Urinary bladder (tissue), 4 donors: ENCODE data around the gene P2RY14. TPM values are rescaled to one million over a fixed set of nuclear protein-coding genes. Genes with fewer than 3 reads are reported as not detected.
"Not testable (repeated sequence)": the region's sequence is repeated elsewhere in the genome, so short reads cannot be mapped to it uniquely, and the experiment has no call there.

Source experiments
- DNase-seq: peaks from one replicate; pipeline ENCODE4 v3.0.0-alpha.2; 2015; ENCODE audit errors: extremely low spot score
- H3K27ac ChIP-seq: one replicate; pipeline ENCODE4 v1.5.1; 2013; ENCODE audit warnings: low read depth, mild to moderate bottlenecking, moderate library complexity
- H3K36me3 ChIP-seq: one replicate; pipeline ENCODE4 v1.6.1; 2013; ENCODE audit warnings: mild to moderate bottlenecking, moderate library complexity; ENCODE audit not compliant: insufficient read depth
- H3K4me1 ChIP-seq: one replicate; pipeline ENCODE4 v1.6.1; 2013; ENCODE audit warnings: mild to moderate bottlenecking, moderate library complexity; ENCODE audit not compliant: insufficient read depth
- H3K4me3 ChIP-seq: one replicate; pipeline ENCODE4 v1.5.1; 2013; ENCODE audit warnings: low read depth, low read length
- WGBS: extraction: QIAGEN DNeasy Blood & Tissue Kit; methylation state at CpG from one replicate; pipeline ENCODE4 v1.1.7; 2013; 5-methylcytosine and 5-hydroxymethylcytosine counted together
- polyA plus RNA-seq: library from polyadenylated mRNA; stranded (reverse); fragments of 200-250 nt; gene quantifications from one replicate; pipeline ENCODE4 v1.2.3, GENCODE V29; 2013
- total RNA-seq: library from RNA; depleted of rRNA; stranded (reverse); fragments of >200 nt; gene quantifications from one replicate; pipeline ENCODE4 v1.2.3, GENCODE V29; 2014
- donor health status: healthy with polysubstance abuse.
- donor health status: healthy.

Gene P2RY14
- total and polyA plus RNA-seq, 2 donors = 2.6 to 4.7 TPM

DNA sequence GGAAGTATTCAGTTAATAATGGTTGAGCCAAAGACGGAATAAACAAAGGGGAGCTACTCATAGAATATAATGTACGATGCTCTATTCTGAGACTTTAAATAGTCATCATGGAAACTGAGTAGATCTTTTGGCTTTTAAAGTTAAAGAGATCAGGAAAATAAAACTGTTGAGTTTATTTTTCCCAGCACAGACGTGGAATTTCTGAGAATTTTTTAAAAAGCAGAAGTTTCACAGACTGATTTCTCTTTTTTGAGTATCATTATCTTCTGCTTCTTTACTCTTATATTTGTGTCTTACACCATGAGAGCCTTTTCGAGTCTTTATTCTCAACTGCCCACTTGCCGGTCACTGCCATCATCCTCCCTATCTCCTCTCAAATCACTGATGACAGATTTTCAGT is 13.2 kb downstream of the P2RY14 start:
- no peaks in the 10 kb centered on the region for H3K4me1 ChIP-seq
- 69% methylated on average over 5 of the region's 5 CpGs for WGBS
- no peak overlapping the region for H3K27ac ChIP-seq

DNA sequence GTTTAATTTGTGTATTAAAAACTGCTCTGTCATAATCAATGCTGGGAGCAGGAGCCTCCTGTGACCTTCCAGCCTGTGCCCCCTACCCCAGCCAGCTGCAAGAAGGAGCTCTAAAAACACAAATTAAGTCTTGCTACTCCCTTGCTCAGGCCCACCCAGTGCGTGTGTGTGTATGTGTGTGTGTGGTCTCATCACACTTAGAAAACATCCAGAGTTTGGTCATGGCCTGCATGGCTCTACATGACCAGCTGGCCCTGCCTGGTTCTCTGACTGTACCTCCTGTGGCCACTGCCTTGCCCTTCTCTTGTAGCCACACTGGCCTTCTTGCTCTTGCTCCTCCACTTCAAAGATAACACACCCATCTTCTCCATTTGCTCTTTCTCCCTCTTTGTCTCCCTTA is 13.7 kb downstream of the P2RY14 start:
- Histone ChIP-seq H3K27ac (peak overlapping the region; percentile 0), H3K4me1 (no peaks in the 10 kb centered on the region), H3K4me3 (no peak overlapping the region), H3K36me3 (no peaks in the 10 kb centered on the region)
- no peak for DNase-seq
- WGBS = 93% methylated on average over 1 of the region's 1 CpG

More for the DNA sequence above, 13.2 kb downstream of the P2RY14 start:
- DNase-seq = no peak
- Histone ChIP-seq H3K4me3 (no peak overlapping the region), H3K36me3 (no peaks in the 10 kb centered on the region)

DNA sequence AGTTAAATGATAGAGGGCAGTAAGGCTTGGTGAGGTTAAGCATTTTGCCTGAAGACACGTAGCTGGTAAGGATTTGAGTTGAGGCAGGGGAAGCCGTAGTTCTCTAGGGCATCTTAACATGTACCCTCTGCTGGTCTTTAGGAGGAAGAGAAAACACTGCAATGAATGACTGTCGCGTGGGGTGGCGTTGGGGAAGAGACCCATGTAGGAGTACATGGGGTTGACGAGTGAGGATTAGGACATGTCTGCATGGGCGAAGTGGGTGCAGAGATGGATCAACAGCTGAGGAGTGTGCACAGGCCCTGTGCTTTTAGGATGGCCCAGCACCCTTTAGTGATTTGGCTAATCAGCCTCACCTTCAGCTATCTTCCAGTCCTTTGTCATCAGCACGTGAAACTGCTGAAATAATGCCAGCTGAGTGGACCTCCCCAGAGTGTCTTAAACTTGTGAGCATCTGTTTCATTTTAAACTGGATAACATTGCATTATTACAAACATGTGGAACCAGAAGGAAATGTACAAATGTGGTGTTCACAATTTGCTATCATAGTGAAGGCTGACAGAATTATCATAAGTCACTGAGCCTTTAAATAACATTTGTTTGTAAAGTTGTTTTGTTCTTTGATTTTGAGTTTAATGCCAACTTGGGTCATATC is 15.3 kb downstream of the P2RY14 start:
- DNase-seq = no peak
- Histone ChIP-seq H3K36me3 (no peaks in the 10 kb centered on the region), H3K4me1 (no peaks in the 10 kb centered on the region), H3K27ac (no peak overlapping the region), H3K4me3 (no peak overlapping the region)
- 76% methylated on average over 8 of the region's 8 CpGs for WGBS

DNA sequence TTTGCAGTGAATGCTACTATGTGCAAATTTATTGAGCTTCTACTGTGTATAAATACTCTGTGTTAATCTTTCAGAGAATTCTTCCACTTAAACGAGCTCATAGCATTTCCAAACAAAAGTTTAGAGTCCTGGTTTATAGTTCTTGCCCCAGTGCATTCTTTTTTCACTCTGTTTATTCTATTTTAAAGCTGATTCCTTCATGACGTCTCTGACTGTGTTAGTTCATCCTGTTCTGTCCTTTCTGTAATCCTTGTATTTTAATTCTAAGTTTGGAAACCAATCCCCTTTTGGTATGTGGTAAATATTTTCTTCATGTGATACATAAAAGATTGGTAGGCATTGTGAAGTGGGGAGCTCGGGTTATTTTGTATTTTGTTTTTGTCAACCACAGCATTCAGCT is 18.7 kb downstream of the P2RY14 start:
- WGBS = 28% methylated on average over 3 of the region's 3 CpGs
- Histone ChIP-seq H3K4me1 (no peaks in the 10 kb centered on the region), H3K4me3 (no peak overlapping the region), H3K27ac (peak overlapping the region; percentile 83), H3K36me3 (no peaks in the 10 kb centered on the region)
- no peak for DNase-seq

DNA sequence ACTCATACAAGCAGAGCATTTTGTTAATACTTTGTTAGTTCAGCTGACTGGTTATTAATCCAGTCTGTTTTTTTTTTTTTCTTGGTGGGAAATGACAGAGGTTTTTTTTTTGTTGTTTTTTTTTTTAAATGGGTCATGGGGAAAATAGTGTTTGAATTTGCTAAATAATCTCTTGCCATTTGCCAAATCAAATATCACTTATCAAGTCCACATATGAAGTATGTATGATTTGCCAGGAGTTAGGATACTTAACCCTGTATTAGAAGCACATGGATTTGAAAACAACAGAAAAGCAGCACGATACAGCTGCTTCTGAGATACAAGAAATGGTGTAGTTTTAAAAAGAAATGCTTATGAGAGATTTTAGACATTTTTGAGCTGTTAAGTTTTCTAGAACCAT is 21.6 kb downstream of the P2RY14 start:
- no peaks in the 10 kb centered on the region for H3K4me1 ChIP-seq
- no peak overlapping the region for H3K4me3 ChIP-seq
- WGBS = 70% methylated on average over 1 of the region's 1 CpG
- H3K36me3 ChIP-seq = no peaks in the 10 kb centered on the region
- H3K27ac ChIP-seq = no peak overlapping the region
- no peak for DNase-seq

DNA sequence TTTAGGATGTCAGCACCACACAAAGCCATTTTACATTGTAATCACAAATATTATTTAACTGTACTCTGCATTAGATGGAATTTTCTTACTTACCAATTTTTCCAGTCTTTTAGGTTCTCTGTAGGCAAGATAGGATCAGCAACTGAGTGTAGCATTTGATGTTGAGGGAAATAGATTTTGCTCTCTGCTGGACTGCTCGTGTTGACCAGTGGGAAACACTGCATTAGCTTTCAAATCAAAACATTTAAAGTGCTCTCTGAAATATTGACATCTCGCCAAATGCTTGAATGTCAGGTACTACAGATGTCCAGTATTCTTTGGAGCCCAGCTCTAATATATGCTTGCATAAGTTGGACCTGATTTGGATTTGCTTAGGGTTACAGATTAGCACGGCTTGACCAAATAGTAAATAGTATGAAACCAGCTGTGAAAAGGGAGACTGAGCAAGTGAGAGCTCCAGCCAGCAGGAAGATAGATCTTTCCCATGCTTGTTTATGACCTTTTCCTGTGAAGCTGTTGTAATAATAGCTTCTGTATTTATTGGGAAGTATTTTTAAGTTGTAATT is 29.5 kb downstream of the P2RY14 start:
- Histone ChIP-seq H3K4me1 (no peaks in the 10 kb centered on the region), H3K36me3 (no peaks in the 10 kb centered on the region), H3K27ac (no peak overlapping the region), H3K4me3 (no peak overlapping the region)
- 50% methylated on average over 3 of the region's 3 CpGs for WGBS
- DNase-seq = no peak

DNA sequence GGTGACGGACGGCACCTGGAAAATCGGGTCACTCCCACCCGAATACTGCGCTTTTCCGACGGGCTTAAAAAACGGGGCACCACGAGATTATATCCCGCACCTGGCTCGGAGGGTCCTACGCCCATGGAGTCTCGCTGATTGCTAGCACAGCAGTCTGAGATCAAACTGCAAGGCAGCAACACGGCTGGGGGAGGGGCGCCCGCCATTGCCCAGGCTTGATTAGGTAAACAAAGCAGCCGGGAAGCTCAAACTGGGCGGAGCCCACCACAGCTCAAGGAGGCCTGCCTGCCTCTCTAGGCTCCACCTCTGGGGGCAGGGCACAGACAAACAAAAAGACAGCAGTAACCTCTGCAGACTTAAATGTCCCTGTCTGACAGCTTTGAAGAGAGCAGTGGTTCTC is 36.3 kb downstream of the P2RY14 start:
- not testable (repeated sequence) for H3K27ac ChIP-seq, H3K36me3 ChIP-seq, H3K4me1 ChIP-seq, DNase-seq, H3K4me3 ChIP-seq
- 85% methylated on average over 16 of the region's 18 CpGs for WGBS

DNA sequence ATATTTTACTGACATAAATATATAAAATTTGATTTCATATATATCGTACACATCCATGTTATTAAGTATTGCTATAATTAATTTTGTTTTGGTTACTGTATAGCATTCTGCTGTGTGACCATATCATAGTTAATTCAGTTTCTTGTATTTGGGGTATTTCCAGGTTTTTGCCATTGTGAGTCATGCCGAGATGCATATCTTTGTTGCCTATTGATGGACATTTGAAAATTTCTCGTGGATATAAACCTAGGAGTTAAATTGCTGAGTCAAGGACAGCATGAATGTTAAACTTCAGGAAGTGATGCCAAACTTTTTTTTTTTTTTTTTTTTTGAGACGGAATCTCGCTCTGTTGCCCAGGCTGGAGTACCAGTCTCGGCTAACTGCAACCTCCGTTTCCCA is 41.6 kb downstream of the P2RY14 start:
- Histone ChIP-seq H3K36me3 (no peaks in the 10 kb centered on the region), H3K4me3 (no peak overlapping the region), H3K4me1 (no peaks in the 10 kb centered on the region), H3K27ac (no peak overlapping the region)
- 82% methylated on average over 7 of the region's 7 CpGs for WGBS
- DNase-seq = no peak

DNA sequence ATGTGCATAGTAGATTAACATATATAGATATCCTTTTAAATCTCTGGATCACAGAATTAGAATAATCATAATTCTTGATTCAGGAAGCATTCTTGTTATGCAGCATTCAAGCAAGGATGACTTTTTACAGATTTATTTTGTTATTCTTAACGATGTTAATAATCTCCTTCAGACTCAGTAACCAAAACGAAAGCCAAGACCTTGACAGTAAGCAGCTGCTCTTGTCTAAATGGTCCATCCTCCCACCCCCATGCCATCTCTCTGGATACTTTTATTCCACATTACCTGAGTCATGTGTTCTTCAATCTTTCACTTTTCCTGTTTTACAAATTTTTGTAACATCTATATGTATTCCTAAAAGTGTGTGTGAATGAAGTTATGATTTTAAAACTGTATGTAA is 42.0 kb downstream of the P2RY14 start:
- Histone ChIP-seq H3K4me1 (no peaks in the 10 kb centered on the region), H3K36me3 (no peaks in the 10 kb centered on the region), H3K4me3 (no peak overlapping the region), H3K27ac (no peak overlapping the region)
- DNase-seq = no peak
- WGBS = 26% methylated on average over 2 of the region's 2 CpGs

DNA sequence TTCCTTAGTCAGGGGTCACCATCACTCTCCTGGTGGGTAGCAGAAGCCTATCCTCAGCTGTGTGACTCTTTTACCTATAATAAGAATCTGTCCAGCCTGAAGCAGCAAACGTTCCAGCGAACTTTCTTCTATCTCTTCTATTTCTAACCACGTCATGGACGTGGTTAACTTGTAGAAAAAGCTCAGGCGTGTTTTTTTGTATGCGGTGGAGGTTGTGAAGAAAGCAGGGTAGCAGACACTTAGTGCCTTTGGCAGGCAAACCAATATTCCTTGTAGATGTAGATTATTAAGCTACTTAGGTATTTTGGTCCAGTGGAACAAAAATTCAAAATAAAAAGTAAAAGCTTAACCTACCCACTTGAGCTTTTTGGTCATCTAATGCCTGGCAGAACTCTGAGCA is 43.5 kb downstream of the P2RY14 start:
- WGBS = 81% methylated on average over 6 of the region's 6 CpGs

DNA sequence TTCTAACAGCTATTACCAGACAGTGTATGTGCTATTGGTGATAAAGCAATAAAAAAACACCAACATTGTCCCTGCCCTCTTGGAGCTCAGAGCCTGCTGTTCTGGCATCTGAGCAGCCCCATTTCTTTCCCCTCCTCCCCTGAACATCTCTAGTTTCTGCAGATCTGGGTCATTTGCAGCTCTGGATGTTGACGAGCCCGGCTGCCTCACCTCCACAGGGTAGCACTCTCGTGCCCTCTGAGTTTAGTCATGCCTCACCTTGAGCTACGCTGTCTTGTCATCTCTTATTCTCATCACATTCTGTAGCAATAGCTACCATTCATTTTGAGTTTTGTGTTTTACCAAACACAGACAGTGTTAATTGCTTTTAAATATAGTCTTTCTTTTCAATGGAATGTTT is 45.4 kb downstream of the P2RY14 start:
- no peak for DNase-seq
- 92% methylated on average over 4 of the region's 4 CpGs for WGBS
- Histone ChIP-seq H3K4me3 (no peak overlapping the region), H3K36me3 (no peaks in the 10 kb centered on the region), H3K4me1 (no peaks in the 10 kb centered on the region), H3K27ac (no peak overlapping the region)

More for the DNA sequence above, 43.5 kb downstream of the P2RY14 start:
- DNase-seq = no peak
- Histone ChIP-seq H3K4me1 (no peaks in the 10 kb centered on the region), H3K27ac (peak overlapping the region; percentile 45), H3K36me3 (no peaks in the 10 kb centered on the region), H3K4me3 (no peak overlapping the region)

DNA sequence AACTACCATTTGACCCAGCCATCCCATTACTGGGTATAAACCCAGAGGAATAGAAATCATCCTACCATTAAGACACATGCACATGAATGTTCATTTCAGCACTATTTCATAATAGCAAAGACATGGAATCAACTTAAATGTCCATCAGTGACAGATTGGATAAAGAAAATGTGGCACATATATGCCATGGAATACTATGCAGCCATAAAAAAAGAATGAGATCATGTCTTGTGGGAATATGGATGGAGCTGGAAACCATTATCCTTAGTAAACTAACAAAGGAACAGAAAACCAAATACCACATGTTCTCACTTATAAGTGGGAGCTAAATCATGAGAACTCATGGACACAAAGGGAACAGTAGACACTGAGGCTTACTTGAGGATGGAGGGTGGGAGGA is 45.9 kb downstream of the P2RY14 start:
- H3K36me3 ChIP-seq, H3K27ac ChIP-seq, H3K4me1 ChIP-seq, DNase-seq, H3K4me3 ChIP-seq: not testable (repeated sequence)

DNA sequence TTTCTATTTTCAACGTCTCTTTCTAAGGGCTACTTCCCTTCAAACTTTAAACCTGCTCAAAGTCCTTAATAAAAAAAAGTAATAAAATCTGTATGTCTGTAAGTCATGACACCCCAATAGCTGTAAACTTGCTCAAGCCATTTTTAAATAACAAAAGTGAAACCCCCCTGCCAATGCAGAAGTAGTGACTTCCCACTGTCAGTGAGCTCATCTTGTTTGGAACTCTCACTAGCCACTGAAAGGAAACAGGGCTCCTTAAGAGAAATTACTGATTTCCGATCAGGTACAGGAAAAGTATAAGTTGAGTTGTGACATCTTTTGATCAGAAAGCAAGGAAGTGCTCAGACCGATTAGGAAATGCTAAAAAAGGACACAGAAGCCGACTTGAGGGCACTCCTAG is 47.7 kb downstream of the P2RY14 start:
- no peaks in the 10 kb centered on the region for H3K4me1 ChIP-seq
- 62% methylated on average over 4 of the region's 4 CpGs for WGBS
- no peak for DNase-seq
- H3K27ac ChIP-seq = no peak overlapping the region
- no peaks in the 10 kb centered on the region for H3K36me3 ChIP-seq
- no peak overlapping the region for H3K4me3 ChIP-seq

DNA sequence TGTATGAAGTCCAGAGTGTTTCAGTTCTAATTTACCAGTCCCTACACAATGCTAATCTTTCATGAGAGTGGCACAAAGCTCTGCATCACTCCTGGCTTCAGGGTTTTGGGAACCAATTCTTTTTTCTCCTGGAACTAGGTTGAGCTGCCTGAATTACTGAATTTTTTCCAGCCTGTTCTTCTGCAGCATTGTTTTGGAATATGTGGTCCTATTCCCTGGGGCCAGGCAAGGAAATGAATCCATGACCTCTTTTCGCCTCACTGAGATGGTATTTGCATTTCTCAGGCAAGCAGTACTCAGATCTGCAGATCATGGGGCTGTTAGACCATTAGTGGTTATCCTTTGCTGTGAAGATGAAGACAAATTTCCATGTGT is 49.7 kb downstream of the P2RY14 start:
- no peak for DNase-seq
- WGBS = 63% methylated on average over 1 of the region's 1 CpG
- Histone ChIP-seq H3K4me1 (no peaks in the 10 kb centered on the region), H3K27ac (no peak overlapping the region), H3K4me3 (no peak overlapping the region), H3K36me3 (no peaks in the 10 kb centered on the region)
